HepG2 (cell line): ENCODE data around the gene MCOLN1. TPM values are rescaled to one million over a fixed set of nuclear protein-coding genes. Genes with fewer than 3 reads are reported as not detected.

Experiments used
- ARID4A ChIP-seq: sonication (generic); formaldehyde crosslinking; IDR thresholded peaks from 2 replicates; pipeline ENCODE4 v1.5.0; 2020; ENCODE audit warnings: mild to moderate bottlenecking, missing genetic modification reagents, borderline replicate concordance
- CENPT ChIP-seq: sonication (generic); formaldehyde crosslinking; IDR thresholded peaks from 2 replicates; pipeline ENCODE4 v1.8.0; 2022; ENCODE audit warnings: low read depth, mild to moderate bottlenecking, moderate library complexity, missing genetic modification reagents
- CSRNP2 ChIP-seq: sonication (generic); formaldehyde crosslinking; conservative IDR thresholded peaks from 2 replicates; pipeline ENCODE4 v1.8.0; 2022; ENCODE audit warnings: low read depth, missing genetic modification reagents
- GZF1 ChIP-seq: sonication (generic); formaldehyde crosslinking; IDR thresholded peaks from 2 replicates; pipeline ENCODE4 v1.5.1; 2020; ENCODE audit warnings: mild to moderate bottlenecking, missing genetic modification reagents
- HNF4G ChIP-seq, 2 experiments: sonication (generic) in 1 of 2; formaldehyde crosslinking in 1 of 2; IDR thresholded peaks; 2 replicates each; pipeline versions ENCODE4 v1.4.0 to v1.6.1; 2011 to 2020; ENCODE audit warnings: borderline replicate concordance in 2 of 2, low read depth in 2 of 2, mild to moderate bottlenecking in 2 of 2, low read length in 1 of 2, missing genetic modification reagents in 1 of 2, moderate library complexity in 1 of 2
- IKZF4 ChIP-seq: sonication (generic); formaldehyde crosslinking; IDR thresholded peaks from 2 replicates; pipeline ENCODE4 v1.5.1; 2020; ENCODE audit warnings: borderline replicate concordance, mild to moderate bottlenecking, low read depth, missing genetic modification reagents; ENCODE audit errors: not compliant biosample characterization
- KLF12 ChIP-seq: sonication (generic); formaldehyde crosslinking; IDR thresholded peaks from 2 replicates; pipeline ENCODE4 v1.4.0; 2020; ENCODE audit warnings: missing genetic modification reagents, borderline replicate concordance
- KMT2B ChIP-seq: IDR thresholded peaks from 2 replicates; pipeline ENCODE4 v1.6.1; 2016; ENCODE audit warnings: missing genetic modification reagents, missing compliant biosample characterization
- MAX ChIP-seq: IDR thresholded peaks from 2 replicates; pipeline ENCODE4 v1.6.1; 2012; ENCODE audit warnings: inconsistent platforms
- MED8 ChIP-seq: sonication (generic); formaldehyde crosslinking; IDR thresholded peaks from 2 replicates; pipeline ENCODE4 v1.8.1; 2023; ENCODE audit warnings: mild to moderate bottlenecking, missing genetic modification reagents; ENCODE audit not compliant: insufficient replicate concordance
- MXD4 ChIP-seq: IDR thresholded peaks from 2 replicates; pipeline ENCODE4 v1.6.1; 2016; ENCODE audit warnings: mild to moderate bottlenecking, missing biosample characterization, missing genetic modification reagents
- NPAS2 ChIP-seq: sonication (generic); formaldehyde crosslinking; IDR thresholded peaks from 2 replicates; pipeline ENCODE4 v1.8.0; 2022; ENCODE audit warnings: mild to moderate bottlenecking, missing genetic modification reagents, borderline replicate concordance
- NR2F1 ChIP-seq, 2 experiments: fragments of 450-650 bp in 1 of 2; formaldehyde crosslinking in 1 of 2; IDR thresholded peaks; 2 replicates each; pipeline versions ENCODE4 v1.5.0 to v1.6.1; 2016 to 2020; ENCODE audit warnings: mild to moderate bottlenecking in 1 of 2, missing compliant biosample characterization in 1 of 2, missing genetic modification reagents in 1 of 2, moderate library complexity in 1 of 2
- ZFP37 ChIP-seq: sonication (generic); formaldehyde crosslinking; IDR thresholded peaks from 2 replicates; pipeline ENCODE4 v1.4.0; 2020; ENCODE audit warnings: missing genetic modification reagents, borderline replicate concordance
- ZNF496 ChIP-seq: sonication (generic); formaldehyde crosslinking; IDR thresholded peaks from 2 replicates; pipeline ENCODE4 v1.8.1; 2023; ENCODE audit warnings: mild to moderate bottlenecking, moderate library complexity, missing genetic modification reagents; ENCODE audit not compliant: insufficient replicate concordance
- ZNF614 ChIP-seq: IDR thresholded peaks from 2 replicates; pipeline ENCODE4 v1.6.1; 2018; ENCODE audit warnings: missing biosample characterization, missing genetic modification reagents, inconsistent platforms, borderline replicate concordance
- ZNF644 ChIP-seq: IDR thresholded peaks from 2 replicates; pipeline ENCODE4 v1.6.1; 2016; ENCODE audit warnings: low read depth
- ZNF850 ChIP-seq: sonication (generic); formaldehyde crosslinking; conservative IDR thresholded peaks from 2 replicates; pipeline ENCODE4 v1.9.0; 2021; ENCODE audit warnings: mild to moderate bottlenecking, missing genetic modification reagents
- ZNF879 ChIP-seq: sonication (generic); formaldehyde crosslinking; IDR thresholded peaks from 2 replicates; pipeline ENCODE4 v1.8.1; 2023; ENCODE audit warnings: missing genetic modification reagents
- ZSCAN20 ChIP-seq: sonication (generic); formaldehyde crosslinking; IDR thresholded peaks from 2 replicates; pipeline ENCODE4 v1.4.0; 2020; ENCODE audit warnings: missing genetic modification reagents, mild to moderate bottlenecking, borderline replicate concordance
- ZSCAN25 ChIP-seq: sonication (generic); formaldehyde crosslinking; IDR thresholded peaks from 2 replicates; pipeline ENCODE4 v1.8.0; 2022; ENCODE audit warnings: mild to moderate bottlenecking, missing genetic modification reagents
- ZZZ3 ChIP-seq: sonication (generic); formaldehyde crosslinking; IDR thresholded peaks from 2 replicates; pipeline ENCODE4 v1.4.0; 2020; ENCODE audit warnings: missing genetic modification reagents, mild to moderate bottlenecking, borderline replicate concordance
- polyA plus RNA-seq, 8 experiments: library from polyadenylated mRNA; depleted of rRNA in 3 of 8; stranded (reverse) in 7 of 8; unstranded in 1 of 8; fragments of >200 nt; fragmentation: Illumina TruSeq in 4 of 8; extraction: Trizol in 4 of 8; gene quantifications; 2 replicates each; pipeline versions ENCODE4 v1.2.1 to v1.2.3, GENCODE V29; 2011 to 2016; ENCODE audit warnings: low read depth in 4 of 8, missing spikeins in 1 of 8, mixed read lengths in 1 of 8; ENCODE audit not compliant: insufficient read depth in 1 of 8
- total RNA-seq, 5 experiments: library from RNA; depleted of rRNA; stranded (reverse); fragments of >200 nt; fragmentation: Illumina TruSeq; extraction: Trizol; gene quantifications; 2 replicates each; pipeline ENCODE4 v1.2.3, GENCODE V29; 2016; ENCODE audit warnings: low read depth in 1 of 5

Gene MCOLN1
- total and polyA plus RNA-seq, 2 of the 13 experiments (the other 11 are each of a cell fraction or from before 2014, with no cell fraction given): 3.4 to 15.7 TPM

GRCh38 chr19:7562646-7563393, 40.4 kb downstream of the MCOLN1 start (continued):
- TF ChIP-seq ARID4A (CRISPR knock-in tag) (peak; percentile 65; the same call in 1 of the 2 replicates), ZNF496 (CRISPR knock-in tag) (no peak), GZF1 (CRISPR knock-in tag) (peak; percentile 91), HNF4G (IDR thresholded peaks at IDR 0.05; ENCODE audit: borderline replicate concordance, low read depth, low read length) (no peak), HNF4G (CRISPR knock-in tag; IDR thresholded peaks at IDR 0.05; ENCODE audit: borderline replicate concordance, low read depth) (no peak), CSRNP2 (peak; percentile 76; the same call in 1 of the 2 replicates), MAX (no peak), MXD4 (peak; percentile 95; the same call in 1 of the 2 replicates), CENPT (CRISPR knock-in tag) (0 out of 2 replicates have a peak, but pooled peaks have one; percentile 43), NR2F1 (CRISPR knock-in tag; IDR thresholded peaks at IDR 0.05) (peak in 1 of 2 experiments; percentile 61; a peak in 1 of 4 replicates), ZNF614 (CRISPR knock-in tag) (peak; percentile 84; the same call in 1 of the 2 replicates), IKZF4 (CRISPR knock-in tag) (peak; percentile 98), ZSCAN20 (CRISPR knock-in tag) (peak; percentile 99), ZNF644 (peak; percentile 57; the same call in 1 of the 2 replicates), ZNF879 (CRISPR knock-in tag) (peak; percentile 97), NPAS2 (0 out of 2 replicates have a peak, but pooled peaks have one; percentile 58), KLF12 (peak; percentile 98), ZSCAN25 (CRISPR knock-in tag) (peak; percentile 89; the same call in 1 of the 2 replicates), MED8 (CRISPR knock-in tag) (no peak), ZFP37 (CRISPR knock-in tag) (peak; percentile 99), ZZZ3 (peak; percentile 85; the same call in 1 of the 2 replicates), KMT2B (CRISPR knock-in tag) (peak; percentile 89), ZNF850 (CRISPR knock-in tag) (0 out of 2 replicates have a peak, but pooled peaks have one; percentile 78)
